ENCODE results near the gene AXIN1.

DNA sequence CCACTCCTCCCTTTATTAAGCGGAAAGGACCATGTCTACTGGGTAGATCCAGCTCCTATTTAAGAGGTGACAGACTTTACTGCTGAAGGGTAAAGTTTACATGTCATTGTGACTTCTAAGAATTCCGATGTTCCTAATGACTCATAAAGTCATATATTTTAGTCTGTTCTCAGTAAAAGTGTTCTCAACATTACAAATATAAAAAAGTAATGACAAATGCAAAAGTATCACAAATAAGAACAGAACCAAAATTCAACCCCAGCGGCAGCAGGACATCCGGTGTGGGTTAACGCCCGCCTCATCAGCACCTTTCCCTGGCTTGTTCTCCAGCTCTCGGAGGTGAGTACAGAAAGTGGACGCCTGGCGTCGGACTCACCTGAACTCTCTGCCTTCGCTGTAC is 6.8 kb downstream of the AXIN1 start:
- TF ChIP-seq, protein P1, sequence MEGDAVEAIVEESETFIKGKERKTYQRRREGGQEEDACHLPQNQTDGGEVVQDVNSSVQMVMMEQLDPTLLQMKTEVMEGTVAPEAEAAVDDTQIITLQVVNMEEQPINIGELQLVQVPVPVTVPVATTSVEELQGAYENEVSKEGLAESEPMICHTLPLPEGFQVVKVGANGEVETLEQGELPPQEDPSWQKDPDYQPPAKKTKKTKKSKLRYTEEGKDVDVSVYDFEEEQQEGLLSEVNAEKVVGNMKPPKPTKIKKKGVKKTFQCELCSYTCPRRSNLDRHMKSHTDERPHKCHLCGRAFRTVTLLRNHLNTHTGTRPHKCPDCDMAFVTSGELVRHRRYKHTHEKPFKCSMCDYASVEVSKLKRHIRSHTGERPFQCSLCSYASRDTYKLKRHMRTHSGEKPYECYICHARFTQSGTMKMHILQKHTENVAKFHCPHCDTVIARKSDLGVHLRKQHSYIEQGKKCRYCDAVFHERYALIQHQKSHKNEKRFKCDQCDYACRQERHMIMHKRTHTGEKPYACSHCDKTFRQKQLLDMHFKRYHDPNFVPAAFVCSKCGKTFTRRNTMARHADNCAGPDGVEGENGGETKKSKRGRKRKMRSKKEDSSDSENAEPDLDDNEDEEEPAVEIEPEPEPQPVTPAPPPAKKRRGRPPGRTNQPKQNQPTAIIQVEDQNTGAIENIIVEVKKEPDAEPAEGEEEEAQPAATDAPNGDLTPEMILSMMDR (IDR thresholded peaks at IDR 0.05) = no peak
- no peak for TF ChIP-seq POLR2A (IDR thresholded peaks at IDR 0.05)

Data from thyroid gland (tissue), 4 donors.